Brain microvascular endothelial cell (primary cell): ENCODE measurements around the gene SBNO2.

Experiments
- DNase-seq: peaks from one replicate; pipeline ENCODE4 v3.0.0-alpha.2; 2020
- H3K27ac ChIP-seq: fragments of 250-450 bp; sonication (Bioruptor Pico); 2 replicates; pipeline ENCODE4 v1.5.1; 2020; ENCODE audit warnings: mild to moderate bottlenecking, moderate library complexity
- H3K27me3 ChIP-seq: fragments of 250-450 bp; sonication (Bioruptor Pico); replicated peaks from 2 replicates; pipeline ENCODE4 v1.5.1; 2020; ENCODE audit warnings: mild to moderate bottlenecking
- H3K36me3 ChIP-seq: fragments of 250-450 bp; sonication (Bioruptor Pico); replicated peaks from 2 replicates; pipeline ENCODE4 v1.5.1; 2020; ENCODE audit warnings: mild to moderate bottlenecking
- H3K4me3 ChIP-seq: 2 replicates; pipeline ENCODE4 v1.5.1; 2011; ENCODE audit warnings: low read depth, mild to moderate bottlenecking, control low read depth, low read length, moderate library complexity
- CTCF ChIP-seq: IDR thresholded peaks from 2 replicates; pipeline ENCODE4 v1.5.1; 2011; ENCODE audit warnings: low read depth, mild to moderate bottlenecking, moderate library complexity, low read length, control low read depth, inconsistent platforms; ENCODE audit errors: missing control alignments
- in situ Hi-C: cut with HindIII; loops from 2 replicates; pipeline ENCODE4 v1.10.0; 2017; ENCODE audit warnings: low sequenced_read_pairs, low pct_ligation_motif_present

The SBNO2 gene

GRCh38 chr19:1113030-1113985 is 60.8 kb downstream of the SBNO2 start:
- Histone ChIP-seq H3K36me3 (peaks cover 74% of the 10 kb centered on the region), H3K27me3 (no peaks in the 10 kb centered on the region), H3K27ac (peak overlapping the region; percentile 15), H3K4me3 (no peak overlapping the region)
- DNase-seq, result peak; percentile 91
- in situ Hi-C loops, result loop anchor here (25.0 kb wide), 1 partner anchor 124 kb away; the partner anchor contains the start of genes ATP5F1D, CBARP and MIDN
- peak; percentile 87 for TF ChIP-seq CTCF

DNA sequence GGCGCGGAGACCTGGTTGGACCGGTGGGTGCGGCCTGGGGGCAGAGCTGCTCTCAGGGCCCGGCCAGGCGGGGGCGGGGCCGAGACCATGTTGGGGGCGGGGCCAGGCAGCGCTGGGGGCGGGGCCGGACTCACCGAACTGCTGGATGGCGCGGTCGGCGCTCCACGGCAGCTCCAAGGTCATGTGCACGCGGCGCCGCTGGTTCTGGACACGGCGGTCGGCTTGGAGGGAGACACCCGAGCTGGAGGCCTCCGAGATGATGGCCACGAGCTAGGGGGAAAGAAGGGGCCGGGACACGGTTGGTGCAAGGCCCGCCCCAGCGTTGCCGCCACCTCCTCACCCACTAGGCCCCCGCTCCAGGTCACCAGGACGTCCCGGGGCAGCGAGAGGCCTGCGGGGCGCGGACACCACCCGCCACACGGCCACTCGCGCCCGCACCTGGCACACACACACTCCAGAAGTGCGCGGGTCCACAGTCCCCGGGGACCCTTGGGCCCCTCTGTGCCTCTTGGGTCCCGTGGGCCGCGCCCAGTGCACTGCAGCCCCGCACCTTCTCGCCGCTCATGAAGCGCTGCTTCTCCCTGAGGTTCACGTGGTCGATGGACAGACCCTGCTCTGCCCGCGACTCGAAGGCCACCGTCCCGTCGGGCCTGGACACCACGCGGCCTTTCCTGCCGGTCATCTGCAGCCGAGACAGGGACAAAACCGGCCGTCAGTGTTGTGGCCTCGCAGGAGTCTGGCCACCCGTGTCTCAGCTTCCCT is 61.6 kb downstream of the SBNO2 start:
- in situ Hi-C loops, result loop anchor here (25.0 kb wide), 1 partner anchor 125 kb away; the partner anchor contains the start of genes ATP5F1D, CBARP and MIDN
- Histone ChIP-seq H3K36me3 (peaks cover 72% of the 10 kb centered on the region), H3K27me3 (no peaks in the 10 kb centered on the region), H3K27ac (no peak overlapping the region), H3K4me3 (no peak overlapping the region)
- no peak for TF ChIP-seq CTCF
- DNase-seq, result no peak

GRCh38 chr19:1111641-1112267 is 62.3 kb downstream of the SBNO2 start:
- TF ChIP-seq CTCF, result no peak
- H3K4me3 ChIP-seq, result no peak overlapping the region
- no peak for DNase-seq
- in situ Hi-C loops, result loop anchor here (25.0 kb wide), 1 partner anchor 126 kb away; the partner anchor contains the start of genes ATP5F1D, CBARP and MIDN
- H3K36me3 ChIP-seq, result peaks cover 71% of the 10 kb centered on the region
- H3K27me3 ChIP-seq, result no peaks in the 10 kb centered on the region
- H3K27ac ChIP-seq, result no peak overlapping the region

DNA sequence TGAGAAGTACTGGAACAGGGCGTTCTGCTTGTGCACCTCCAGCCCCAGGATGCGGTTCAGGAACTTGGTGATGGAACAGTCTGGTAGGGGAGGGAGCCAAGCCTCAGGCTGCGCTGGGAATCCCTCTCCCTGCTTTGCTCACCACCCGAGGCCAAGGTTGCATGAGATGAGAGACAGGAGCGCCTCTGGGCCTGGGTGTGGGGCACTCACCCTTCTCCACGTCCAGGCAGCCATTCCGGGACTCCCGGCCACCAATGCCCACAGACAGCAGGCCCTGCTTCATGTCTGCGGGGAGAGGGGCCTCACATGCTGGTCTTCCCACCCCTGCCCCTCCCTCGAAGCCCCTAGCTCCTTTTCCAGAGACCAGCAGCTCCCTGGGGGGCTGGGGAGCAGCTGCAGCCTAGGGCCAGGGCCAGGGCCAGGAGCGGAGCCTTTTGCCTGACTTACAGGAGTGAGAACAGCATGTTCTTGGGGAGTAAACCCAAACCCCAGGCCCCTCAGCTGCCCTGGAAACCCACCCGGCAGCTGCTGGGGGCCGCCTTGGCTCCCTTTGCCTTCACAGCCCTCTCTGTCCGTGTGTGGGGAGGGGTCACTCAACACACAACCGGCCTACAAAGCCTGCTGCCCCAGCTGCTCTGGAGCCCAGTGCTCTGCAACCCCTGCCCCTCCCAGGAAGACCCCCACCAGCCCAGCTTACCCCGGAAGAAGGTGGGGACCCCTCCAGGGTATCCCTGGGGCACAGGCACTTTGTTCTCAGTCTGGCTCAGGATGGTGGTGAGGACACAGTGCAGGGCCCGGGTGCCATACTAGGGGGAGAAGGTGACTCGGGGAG is 63.0 kb downstream of the SBNO2 start:
- peaks cover 72% of the 10 kb centered on the region for H3K36me3 ChIP-seq
- H3K27me3 ChIP-seq, result no peaks in the 10 kb centered on the region
- in situ Hi-C loops, result loop anchor here (25.0 kb wide), 1 partner anchor 126 kb away; the partner anchor contains the start of genes ATP5F1D, CBARP and MIDN
- no peak overlapping the region for H3K4me3 ChIP-seq
- no peak for TF ChIP-seq CTCF
- H3K27ac ChIP-seq, result no peak overlapping the region
- DNase-seq, result no peak
